ENCODE measurements around the gene CHPF.
A peak's percentile ranks its signal among the peaks of the same experiment; 100 is the strongest.

CHPF gene

DNA sequence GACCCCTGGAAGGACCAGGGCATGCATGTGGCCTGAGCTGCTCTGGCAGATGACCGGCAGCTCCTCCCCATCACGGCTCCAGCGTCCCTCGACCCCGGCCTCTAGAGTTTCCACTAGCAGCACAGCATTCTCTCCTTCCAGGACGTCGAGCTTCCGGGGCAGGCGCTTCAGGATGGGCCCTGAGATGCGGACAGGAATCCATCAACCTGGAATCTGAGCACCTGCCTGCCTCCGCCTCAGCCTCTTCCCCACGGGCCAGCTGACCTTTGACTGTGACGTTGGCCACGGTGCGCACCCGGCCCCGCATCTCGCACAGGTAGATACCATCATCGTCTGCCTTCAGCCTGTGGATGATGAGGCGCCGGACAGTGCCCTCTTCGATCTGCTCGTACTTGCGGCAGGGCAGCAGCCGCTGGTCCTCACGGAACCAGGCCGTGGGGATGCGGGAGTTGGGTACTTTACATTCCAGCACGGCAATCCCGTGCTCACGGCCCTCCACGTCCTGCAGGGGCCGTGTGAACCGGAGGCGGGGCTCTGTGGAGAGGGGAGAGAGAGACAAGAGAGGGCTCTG, 24.3 kb upstream of the CHPF start:
- no peak for DNase-seq (ENCODE audit: low spot score)

DNA sequence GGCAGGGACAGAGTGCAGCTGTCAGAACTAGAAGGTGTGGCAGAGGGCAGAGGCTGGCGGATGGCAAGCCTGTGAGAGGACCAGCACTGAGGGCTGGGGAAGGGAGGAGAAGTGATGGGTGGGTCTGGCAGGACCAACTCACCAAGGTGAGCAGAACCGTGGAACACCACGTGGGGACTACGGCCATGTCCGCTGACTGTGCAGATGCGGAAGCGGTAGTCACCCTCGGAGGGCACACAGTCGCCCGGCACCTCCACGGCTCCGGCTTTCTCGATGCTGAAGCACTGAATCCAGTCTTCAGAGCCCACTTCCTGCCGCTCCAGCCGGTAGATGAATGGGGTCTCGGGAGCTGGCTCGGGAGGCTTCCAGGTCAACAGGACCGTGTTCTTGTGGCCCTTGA, 23.5 kb upstream of the CHPF start:
- no peak for DNase-seq (ENCODE audit: low spot score)

DNA sequence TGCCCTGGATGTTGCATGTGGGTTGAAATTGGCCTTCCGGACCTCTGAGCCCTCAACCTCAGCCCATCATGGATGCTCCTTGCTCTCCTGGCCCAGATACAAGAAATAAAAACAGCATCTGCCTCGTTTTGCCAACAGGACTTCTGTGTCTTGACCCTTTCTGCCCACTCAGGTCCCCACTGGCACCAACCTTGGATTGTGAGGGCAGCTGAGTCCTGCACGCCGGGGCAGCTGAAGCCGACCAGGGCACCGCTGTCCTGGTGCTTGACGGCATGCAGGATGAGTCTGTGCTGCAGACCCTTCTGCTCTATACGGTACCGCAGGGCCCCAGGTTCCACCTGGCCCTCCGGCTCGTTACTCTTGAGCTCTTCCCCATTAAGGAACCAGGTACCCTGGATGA, 23.0 kb upstream of the CHPF start:
- no peak for DNase-seq (ENCODE audit: low spot score)

DNA sequence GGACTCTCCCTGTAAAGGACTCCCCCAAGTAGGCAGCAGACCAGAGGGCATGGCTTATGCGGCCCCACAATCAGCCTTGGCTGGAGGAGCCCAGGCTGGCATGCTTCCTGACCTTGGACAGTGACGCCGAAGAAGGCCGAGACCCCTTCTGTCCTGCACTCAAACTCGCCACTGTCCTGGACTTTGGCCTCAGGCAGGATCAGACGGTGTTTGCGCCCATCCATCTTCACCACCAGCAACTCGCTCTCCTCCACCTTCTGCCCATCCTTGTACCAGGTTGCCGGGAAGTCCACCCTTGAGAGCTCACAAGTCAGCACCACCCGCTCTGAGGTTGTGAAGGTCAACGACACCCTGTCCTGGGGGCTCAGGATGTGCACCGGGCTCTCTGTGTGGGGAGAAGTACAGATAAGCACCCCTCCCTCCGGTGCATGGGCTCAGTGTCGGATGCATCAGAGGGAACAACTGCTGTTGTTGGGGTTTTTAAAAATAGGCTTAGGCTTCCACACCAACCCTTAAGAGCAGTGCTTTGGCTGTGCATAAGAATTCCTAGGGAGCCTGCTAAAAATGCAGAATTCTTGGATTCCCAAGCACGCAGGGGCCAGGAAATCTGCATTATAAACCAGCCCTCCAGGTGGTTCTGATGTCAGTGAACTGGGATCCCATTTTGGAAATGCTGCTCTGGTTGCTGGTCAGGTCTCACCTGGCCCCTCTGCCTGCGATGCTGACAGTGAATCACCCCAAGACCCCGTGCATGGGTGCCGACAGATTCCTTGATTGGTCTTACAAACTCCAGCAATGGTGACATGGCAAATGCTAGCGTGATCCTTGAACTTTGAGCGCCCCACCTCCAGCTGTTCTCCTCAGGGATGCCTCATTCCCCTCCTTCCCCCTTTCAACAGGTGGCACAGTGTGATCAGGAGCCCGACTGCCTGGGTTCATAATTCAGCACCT, 21.8 kb upstream of the CHPF start:
- no peak for DNase-seq (ENCODE audit: low spot score)

DNA sequence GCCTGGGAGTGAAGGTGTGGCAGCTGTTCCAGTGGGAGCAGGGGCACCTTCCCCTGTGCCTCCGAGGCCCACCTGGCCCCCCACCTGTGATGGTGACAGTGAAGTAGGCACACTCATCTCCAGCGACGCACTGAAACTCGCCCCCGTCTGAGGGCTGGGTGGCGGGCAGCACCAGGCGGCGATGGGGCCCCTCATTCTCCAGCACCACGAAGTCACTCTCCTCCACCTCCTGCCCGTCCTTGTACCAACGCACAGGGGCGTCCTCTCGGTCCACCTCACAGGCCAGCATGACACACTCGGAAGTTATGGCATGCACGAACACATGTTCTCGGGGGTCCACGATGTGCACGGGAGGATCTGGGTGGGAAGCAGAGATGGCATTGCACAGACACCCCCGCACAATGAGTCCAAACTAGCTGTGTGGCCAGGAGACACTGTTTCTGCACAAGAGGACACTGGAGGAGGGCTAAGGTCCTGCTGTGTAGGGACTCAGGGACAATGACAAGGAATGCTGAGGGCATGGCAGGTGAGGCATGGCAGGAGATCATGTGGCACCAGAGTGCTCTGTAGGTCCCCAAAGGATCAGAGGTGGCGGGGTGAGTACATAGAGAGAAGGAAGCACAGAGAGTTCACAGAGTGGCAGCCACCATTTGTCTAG, 19.8 kb upstream of the CHPF start:
- no peak for DNase-seq (ENCODE audit: low spot score)

DNA sequence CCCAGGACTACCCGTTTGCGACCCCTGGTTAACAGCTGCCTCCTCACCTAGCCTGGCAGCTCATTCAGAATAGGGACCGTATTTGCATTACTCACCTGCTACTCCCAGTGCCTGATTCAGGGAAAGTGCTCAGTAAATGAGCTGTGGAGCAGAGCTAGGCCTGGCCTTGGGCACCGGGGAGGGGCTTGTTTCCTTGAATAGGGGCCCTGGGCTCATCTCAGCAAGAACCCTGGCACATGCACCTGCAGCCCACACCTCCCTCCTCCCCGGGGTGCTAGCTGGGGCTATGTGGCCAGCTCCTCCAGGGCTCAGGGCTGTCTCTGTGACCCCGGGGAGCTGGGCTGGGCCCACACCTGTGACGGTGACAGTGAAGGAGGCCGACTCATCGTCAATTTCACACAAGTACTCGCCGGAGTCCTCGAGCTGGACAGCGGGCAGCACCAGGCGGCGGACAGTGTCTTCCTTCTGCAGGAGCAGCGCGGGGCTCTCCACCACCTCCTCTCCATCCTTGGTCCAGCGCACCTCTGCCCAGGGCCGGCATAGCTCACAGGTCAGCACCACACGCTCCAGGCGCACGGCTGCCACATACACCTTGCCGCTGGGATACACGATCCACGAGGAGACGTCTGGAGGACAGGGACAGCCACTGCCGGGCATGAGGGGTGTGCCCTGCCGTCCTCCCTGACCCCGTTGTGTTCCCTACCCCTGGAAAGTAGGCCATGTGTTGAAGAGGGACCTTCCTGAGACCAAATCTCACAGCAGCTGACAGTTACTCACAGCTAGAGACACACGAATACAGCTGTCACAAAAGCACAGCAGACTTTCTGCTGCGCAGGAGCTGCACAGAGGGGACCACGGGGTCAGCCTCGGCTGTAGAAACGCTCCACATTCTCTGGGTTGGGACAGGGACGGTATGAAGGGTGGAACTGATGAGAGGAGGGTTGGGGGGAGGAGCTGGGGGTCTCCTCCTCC, 18.7 kb upstream of the CHPF start:
- no peak for DNase-seq (ENCODE audit: low spot score)

DNA sequence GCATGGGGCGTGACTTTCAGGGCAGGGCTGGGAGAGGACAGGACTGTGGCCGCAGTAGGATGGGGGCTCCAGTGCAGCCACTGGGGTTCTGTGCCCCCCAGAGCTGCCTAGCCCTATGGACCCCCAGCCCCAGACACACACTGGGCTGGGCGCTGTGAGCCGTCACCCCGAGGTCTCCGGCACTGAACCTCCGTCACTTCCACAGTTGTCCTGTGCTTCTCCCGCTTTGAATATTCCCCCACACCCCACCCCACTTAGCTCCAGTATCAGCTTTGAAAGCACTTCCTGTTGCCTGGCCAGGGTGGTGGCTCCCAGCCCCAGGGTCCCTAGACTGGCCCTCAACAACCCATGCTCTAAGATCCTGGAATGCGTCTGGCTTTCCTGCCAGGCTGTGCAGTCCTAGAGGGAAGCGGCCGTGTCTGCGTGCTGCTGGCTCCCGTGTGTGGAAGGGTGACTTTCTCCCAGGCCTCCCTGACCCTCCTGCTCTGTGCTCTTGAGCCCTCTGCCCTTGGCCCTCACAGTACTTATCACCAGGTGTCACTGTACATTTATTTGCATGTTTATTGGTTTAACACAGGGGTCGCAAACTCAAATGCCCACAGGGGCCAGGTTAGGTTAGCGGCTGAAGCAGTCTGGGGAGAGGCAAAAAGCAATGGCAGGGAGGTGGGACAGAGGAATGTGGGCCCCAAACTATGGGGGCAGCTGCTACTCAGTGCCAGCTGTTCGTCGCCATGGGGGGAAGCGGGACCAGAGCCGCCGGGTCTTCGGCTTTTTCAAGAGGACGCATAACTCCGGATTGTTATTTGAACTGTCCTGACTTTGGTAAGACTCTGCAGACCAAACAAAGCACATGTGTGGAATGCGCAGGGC, 17.8 kb upstream of the CHPF start:
- DNase-seq (ENCODE audit: low spot score), result no peak

DNA sequence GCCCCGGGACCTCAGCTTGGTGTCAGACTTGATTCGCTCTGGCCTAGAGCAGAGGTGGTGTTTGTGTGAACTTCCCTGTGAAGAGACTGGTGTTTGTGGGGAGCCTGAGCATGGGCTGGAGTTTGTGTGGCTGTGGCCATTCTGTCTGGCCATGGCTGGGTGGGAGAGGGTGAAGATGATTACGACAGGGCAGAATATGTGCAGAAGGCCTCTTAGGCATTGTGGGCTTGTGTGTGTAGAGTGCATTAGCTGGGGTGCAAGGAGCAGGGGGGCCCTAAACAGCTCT, 17.2 kb upstream of the CHPF start:
- DNase-seq (ENCODE audit: low spot score), result no peak

DNA sequence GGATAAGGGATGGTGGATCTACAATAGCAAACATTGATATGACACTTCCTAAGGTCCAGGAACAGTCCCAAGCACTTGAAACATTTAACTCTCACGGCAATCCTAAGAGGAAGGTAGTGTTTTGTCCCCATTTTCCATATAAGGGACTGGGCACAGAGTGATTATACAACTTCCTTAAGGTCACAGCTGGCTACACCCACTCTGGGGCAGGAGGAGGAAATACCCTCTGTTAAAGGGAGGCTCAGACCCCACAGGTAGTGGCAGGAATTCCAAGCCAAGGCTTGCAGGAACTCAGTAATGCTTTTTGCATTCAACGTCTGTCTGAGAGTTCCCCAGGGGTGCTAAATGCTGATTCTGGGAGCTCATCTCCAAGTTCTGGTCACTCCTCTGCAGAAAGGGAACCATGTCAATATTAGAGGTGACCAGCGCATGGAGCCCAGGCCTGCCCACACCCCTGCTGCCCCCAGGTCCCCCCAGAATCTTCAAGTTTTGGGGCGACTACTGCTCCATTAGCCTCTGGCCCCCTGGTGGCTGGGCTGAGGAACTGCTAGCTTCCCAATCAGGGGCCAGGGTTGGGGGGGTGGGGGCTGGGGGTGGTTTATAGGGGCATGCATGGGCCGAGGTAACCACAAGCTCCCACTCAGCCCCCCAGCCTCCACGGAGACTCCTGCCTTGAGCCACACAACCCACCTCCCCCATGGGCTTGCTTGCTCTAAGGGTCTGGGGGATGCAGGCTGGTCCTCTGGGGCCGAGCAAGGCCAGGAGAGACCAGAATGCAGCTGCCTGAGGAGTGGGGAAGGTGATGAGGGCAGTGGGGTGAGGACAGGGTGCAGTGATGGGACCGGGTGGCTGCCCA, 16.7 kb upstream of the CHPF start:
- DNase-seq (ENCODE audit: low spot score), result no peak

DNA sequence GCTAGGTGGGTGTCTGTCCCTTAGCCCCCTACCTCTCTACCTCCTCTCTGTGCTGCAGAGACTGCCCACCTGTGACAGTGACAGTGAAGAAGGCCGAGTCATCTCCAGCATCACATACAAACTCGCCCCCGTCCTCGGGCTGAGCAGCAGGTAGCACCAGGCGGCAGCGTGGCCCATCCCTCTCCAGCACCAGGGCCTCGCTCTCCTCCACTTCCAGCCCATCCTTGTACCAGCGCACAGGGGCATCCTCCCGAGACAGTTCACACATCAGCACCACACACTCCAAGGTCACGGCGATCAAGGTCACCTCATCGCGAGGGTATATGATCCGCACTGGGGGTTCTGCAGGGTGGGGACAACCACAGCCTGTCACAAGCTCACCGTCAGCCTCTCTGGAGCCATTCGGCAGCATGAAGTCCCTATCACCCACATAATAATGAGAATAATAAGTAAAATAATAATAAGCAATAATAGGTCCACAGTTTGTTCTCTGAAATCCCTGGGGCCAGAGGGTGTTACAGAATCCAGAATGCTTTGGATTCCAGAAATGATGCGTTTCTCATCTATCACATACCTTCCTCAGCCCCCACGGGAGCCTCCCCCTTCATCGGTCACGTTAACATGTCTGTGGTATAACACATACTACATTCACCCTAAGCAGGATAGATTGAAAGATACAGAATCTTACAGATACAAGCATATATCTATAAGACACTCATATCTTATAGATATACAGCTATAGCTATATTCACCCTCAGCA, 15.7 kb upstream of the CHPF start:
- no peak for DNase-seq (ENCODE audit: low spot score)

DNA sequence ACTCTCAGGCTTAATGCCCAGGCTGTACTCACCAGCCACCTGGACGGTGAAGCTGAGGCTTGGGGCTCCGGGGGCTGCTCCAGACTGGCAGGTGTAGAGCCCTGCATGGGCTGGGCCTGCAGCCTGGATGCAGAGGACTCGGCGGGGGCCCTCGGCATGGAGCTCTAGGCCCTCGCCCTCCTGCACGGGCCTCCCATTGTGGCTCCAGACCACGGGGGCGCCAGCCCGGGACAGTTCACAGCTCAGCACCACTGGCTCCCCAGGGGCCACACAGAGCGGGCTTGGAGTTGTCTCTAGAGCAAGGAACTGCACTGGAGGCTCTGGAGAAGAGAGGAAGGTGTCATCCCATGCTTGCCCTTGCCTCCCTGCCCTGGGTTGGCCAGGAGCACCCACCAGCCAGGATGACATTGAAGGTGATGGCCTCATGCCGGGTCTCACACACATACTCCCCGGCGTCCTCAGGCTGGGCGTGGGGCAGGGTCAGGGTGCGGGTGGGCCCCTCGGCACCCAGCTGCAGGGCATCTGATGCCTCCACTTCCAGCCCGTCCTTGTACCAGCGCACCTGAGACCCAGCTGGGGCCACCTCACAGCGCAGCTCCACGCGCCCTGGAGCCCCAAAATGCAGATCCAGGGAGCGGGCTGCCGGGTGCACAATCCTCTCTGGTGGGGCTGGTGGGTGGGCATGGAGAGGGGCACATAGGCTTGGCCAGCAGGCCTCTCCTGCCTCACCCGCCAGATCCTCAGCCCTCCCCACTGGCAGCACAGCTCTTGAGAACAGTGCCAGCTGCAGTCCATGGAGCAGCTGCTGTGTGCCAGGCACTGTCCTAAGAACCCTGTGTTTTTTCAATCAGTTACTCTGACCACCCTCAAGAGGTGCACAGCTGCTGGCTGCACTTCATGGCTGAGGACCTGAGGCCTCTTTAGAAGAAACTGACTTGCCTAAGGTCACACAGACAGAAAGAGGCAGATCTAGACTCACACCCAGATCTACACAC, 14.5 kb upstream of the CHPF start:
- DNase-seq (ENCODE audit: low spot score), result no peak

DNA sequence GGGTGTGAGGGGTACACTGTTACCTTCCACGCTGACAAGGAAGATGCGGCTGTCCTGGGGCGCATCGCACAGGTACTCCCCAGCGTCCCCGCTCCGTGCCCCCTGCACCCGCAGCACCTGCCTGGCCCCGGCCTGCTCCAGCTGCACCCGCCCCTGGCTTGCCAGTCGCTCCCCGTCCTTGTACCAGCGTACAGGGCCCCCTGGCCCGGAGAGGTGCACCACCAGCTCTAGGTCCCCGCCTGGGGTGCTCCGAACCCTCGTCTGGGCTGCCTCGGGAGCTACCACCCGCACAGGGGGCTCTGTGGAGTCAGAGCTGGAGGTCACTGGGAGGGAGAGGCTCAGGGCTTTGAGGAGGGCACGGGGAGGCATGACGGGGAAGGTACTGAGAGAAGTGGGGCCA, 13.7 kb upstream of the CHPF start:
- no peak for DNase-seq (ENCODE audit: low spot score)

DNA sequence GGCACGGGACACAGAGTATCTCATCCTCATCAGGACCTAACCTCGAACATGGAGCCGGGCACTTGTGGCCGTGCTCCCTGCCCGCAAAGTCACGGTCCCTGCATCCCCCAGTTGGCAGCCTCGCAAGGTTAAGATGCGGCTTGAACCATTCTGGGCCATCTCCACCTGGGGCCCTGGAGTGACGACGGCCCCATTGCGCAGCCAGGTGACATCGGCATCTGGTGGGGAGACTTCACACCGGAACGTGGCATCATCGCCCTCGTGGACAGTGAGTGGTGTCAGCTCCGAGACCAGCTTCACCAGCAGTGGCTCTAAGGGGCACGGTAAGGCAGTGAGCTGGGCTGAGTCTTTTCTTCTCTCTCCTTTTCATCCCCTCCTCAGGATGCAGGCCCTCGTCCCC, 12.8 kb upstream of the CHPF start:
- DNase-seq (ENCODE audit: low spot score), result no peak

DNA sequence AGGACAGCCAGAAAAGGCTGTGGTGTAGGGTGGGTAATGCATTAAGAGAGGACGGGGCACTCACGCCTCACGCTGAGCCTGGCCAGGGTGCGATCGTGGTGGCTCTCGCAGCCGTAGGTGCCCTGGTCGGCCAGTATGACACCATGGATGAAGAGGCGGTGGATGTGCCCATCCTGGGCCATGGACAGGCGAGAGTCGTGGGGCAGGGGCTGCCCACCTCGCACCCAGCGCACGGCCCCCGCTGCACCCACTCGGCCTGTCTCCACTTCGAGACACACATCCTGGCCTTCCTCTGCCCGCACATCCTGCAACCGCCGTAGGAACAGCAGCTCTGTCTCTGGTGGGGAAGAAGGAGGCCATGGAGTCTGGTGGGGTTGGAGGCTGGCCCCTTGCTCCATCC, 12.3 kb upstream of the CHPF start:
- no peak for DNase-seq (ENCODE audit: low spot score)

DNA sequence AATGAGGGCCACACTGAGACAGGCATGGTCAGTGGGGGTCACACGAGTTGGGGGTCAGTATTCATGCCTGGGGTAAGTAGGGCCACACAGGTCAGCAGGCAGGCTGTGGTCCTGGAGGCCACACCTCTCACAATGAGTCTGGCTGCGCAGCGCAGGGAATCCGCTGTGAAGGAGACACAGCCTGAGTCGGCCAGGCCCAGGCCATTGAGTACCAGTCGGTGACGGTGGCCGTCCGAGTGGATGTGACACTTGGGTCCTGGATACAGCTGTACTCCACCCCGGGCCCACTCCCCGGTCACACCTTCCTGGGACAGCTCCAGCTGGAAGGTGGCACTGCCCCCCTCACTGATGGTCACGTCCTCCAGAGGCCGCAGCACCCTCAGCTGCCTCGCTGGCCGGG, 10.7 kb upstream of the CHPF start:
- no peak for DNase-seq (ENCODE audit: low spot score)

DNA sequence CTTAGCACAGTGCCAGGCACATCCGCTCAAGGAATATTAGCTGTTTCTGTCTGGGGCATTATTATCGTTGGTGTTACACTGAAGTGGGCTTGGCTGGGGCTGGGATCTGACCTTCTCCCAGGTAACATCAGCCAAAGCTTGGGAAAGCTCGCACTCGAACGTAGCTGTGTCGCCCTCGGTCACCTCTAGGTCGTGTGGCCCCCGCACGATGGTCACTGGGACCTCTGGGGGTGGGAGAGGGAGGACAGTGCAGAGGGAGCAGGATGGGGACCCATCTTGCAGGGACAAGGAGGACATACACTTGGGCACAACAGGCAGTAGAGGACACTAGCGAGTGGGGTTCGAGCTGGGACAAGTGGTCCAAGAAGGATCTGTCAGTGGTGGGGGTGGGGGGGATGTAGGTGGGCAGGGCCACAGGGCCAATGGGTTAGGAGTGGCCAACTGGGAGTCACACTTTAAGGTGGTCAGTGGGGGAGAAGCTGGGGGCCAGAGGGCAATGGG, 9.9 kb upstream of the CHPF start:
- no peak for DNase-seq (ENCODE audit: low spot score)

DNA sequence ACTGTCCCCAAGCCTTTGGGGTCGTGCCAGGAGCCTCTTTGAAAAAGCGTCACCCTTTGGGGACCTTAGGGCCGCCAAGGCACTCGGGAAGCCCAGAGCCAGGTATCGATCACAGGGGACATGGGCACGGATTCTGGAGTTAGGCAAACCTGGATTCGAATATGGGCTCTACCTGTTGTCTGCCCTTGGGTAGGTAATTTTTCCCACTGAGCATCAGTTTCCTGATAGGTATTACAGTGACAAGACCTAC, 9.5 kb upstream of the CHPF start:
- DNase-seq (ENCODE audit: low spot score), result no peak

DNA sequence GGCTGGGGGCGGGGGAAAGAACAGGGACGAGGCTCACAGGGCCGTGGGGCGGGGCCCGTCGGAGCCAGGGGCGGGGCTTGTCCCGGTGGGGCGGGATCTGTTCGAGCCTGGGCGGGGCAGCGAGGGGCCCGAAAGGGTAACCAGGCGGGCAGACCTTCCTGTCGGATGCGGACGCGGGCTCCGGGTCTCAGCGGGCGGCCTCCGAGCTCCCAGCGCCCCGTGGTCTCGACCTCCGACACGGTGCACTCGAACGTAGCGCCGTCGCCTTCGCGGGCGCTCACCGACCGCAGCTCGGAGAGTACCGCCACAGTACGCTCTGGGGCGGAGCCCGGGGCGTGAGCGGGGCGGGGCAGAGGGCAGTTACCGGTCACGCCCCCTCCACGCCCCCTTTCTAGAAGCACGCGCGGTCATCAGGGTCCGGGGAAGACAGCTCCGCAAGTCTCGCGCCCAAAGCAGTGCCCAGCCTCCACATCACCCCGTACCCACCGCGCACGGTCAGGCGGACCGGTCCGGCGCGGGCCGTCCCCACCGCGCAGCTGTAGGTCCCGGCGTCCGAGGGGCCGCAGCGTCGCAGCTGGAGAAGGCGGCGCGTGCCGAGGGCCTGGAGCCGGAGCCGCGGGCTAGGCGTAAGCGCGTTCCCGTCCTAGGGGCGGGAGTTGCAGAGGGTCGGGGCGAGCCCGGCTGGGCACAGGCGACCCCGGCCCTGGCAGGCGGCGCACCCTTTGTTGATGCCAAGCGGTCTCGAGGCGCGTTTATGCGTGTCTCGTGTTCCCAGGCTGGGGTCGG, 9.0 kb upstream of the CHPF start:
- DNase-seq (ENCODE audit: low spot score), result peak; percentile 92

All from left forelimb (tissue), 1 donor.